CD4-positive, alpha-beta T cell treated with Interleukin-1 beta for 1 hour (primary cell): Measurements from ENCODE around the gene ARPC5L.
"Not testable (repeated sequence)": the region's sequence is repeated elsewhere in the genome, so short reads cannot be mapped to it uniquely, and the experiment has no call there.

Experiments
- DNase-seq, 2 donors: peaks; one replicate each; pipeline ENCODE4 v3.0.0-alpha.2; 2020 to 2022

Gene ARPC5L

GRCh38 chr9:124894741-124895170, 32.8 kb downstream of the ARPC5L start:
- DNase-seq, result peak; percentile 46 to 64

GRCh38 chr9:124897570-124898460, 35.9 kb downstream of the ARPC5L start:
- DNase-seq, result no peak

- DNase-seq, result no peak
These were observed 37.9 kb downstream of the ARPC5L start for GRCh38 chr9:124899845-124900244.

GRCh38 chr9:124906966-124907365, 45.0 kb downstream of the ARPC5L start:
- DNase-seq, result no peak

- DNase-seq, result no peak
These were observed 46.2 kb downstream of the ARPC5L start for GRCh38 chr9:124908098-124908497.

GRCh38 chr9:124911766-124912165, 49.8 kb downstream of the ARPC5L start:
- no peak for DNase-seq

GRCh38 chr9:124913378-124913777, 51.4 kb downstream of the ARPC5L start:
- DNase-seq, result no peak

GRCh38 chr9:124914753-124915405, 52.9 kb downstream of the ARPC5L start:
- DNase-seq, result no peak

- DNase-seq, result not testable (repeated sequence)
These were observed 58.5 kb downstream of the ARPC5L start for GRCh38 chr9:124920394-124920793.
